Calu3 (cell line): ENCODE data around the gene ABCD3. TPM values are rescaled to one million over a fixed set of nuclear protein-coding genes. Genes with fewer than 3 reads are reported as not detected.

ENCODE experiments used
- BruUV-seq: library from RNA; stranded (reverse); fragments of 400-500 nt; replicated peaks from 2 replicates; lab custom pipeline; 2021; lab: Mats Ljungman, UMichigan
- CTCF ChIA-PET: fragments of 300-600 bp; sonication (Branson Sonifier 250); formaldehyde crosslinking; loops from one replicate; lab custom pipeline; 2022; ENCODE audit warnings: antibody characterized with exemption; lab: Charles Lee
- DNase-seq: peaks from one replicate; pipeline ENCODE4 v3.0.0; 2022
- H3K27ac Mint-ChIP-seq: one replicate; pipeline ENCODE4 v1.8.0; 2022; ENCODE audit warnings: mixed read lengths; ENCODE audit not compliant: unreplicated experiment
- H3K27me3 Mint-ChIP-seq: one replicate; pipeline ENCODE4 v1.8.0; 2022; ENCODE audit warnings: mixed read lengths; ENCODE audit not compliant: unreplicated experiment
- H3K36me3 Mint-ChIP-seq: one replicate; pipeline ENCODE4 v1.8.0; 2022; ENCODE audit warnings: mild to moderate bottlenecking, moderate library complexity, mixed read lengths; ENCODE audit not compliant: insufficient read depth, unreplicated experiment
- H3K4me1 Mint-ChIP-seq: one replicate; pipeline ENCODE4 v1.8.0; 2022; ENCODE audit warnings: mild to moderate bottlenecking, low read depth, mixed read lengths; ENCODE audit not compliant: unreplicated experiment
- H3K4me3 Mint-ChIP-seq: one replicate; pipeline ENCODE4 v1.8.0; 2022; ENCODE audit warnings: mild to moderate bottlenecking, low read depth, moderate library complexity, mixed read lengths; ENCODE audit not compliant: unreplicated experiment
- H3K9me3 Mint-ChIP-seq: one replicate; pipeline ENCODE4 v1.8.0; 2022; ENCODE audit warnings: low read depth, mixed read lengths; ENCODE audit not compliant: unreplicated experiment
- intact Hi-C: fragments of 100-400 bp; cut with micrococcal nuclease; formaldehyde crosslinking; loops from one replicate; pipeline ENCODE4 v1.10.0; 2022; ENCODE audit not compliant: unreplicated experiment
- total RNA-seq: library from RNA; stranded (reverse); gene quantifications from 2 replicates; pipeline ENCODE4 v1.2.3, GENCODE V29; 2022
- TF ChIP-seq, protein P1 (sequence below): fragments of 200-600 bp; IDR thresholded peaks from one replicate; pipeline ENCODE4 v1.8.0; 2022; ENCODE audit warnings: antibody characterized with exemption; ENCODE audit not compliant: unreplicated experiment

ABCD3 gene
- total RNA-seq, 1 experiment from 2014 or later = 59.3 TPM

GRCh38 chr1:94406446-94406845 is 11.7 kb upstream of the ABCD3 start:
- no peaks in the 10 kb centered on the region for H3K27me3 Mint-ChIP-seq
- H3K4me3 Mint-ChIP-seq = no peak overlapping the region
- no peaks in the 10 kb centered on the region for H3K36me3 Mint-ChIP-seq
- CTCF ChIA-PET = no interaction called here
- TF ChIP-seq, protein P1, sequence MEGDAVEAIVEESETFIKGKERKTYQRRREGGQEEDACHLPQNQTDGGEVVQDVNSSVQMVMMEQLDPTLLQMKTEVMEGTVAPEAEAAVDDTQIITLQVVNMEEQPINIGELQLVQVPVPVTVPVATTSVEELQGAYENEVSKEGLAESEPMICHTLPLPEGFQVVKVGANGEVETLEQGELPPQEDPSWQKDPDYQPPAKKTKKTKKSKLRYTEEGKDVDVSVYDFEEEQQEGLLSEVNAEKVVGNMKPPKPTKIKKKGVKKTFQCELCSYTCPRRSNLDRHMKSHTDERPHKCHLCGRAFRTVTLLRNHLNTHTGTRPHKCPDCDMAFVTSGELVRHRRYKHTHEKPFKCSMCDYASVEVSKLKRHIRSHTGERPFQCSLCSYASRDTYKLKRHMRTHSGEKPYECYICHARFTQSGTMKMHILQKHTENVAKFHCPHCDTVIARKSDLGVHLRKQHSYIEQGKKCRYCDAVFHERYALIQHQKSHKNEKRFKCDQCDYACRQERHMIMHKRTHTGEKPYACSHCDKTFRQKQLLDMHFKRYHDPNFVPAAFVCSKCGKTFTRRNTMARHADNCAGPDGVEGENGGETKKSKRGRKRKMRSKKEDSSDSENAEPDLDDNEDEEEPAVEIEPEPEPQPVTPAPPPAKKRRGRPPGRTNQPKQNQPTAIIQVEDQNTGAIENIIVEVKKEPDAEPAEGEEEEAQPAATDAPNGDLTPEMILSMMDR = no peak
- no peaks in the 10 kb centered on the region for H3K4me1 Mint-ChIP-seq
- no TSS peak for BruUV-seq
- DNase-seq = no peak
- no peak overlapping the region for H3K27ac Mint-ChIP-seq
- intact Hi-C loops = no loop called here
- no peaks in the 10 kb centered on the region for H3K9me3 Mint-ChIP-seq

GRCh38 chr1:94408104-94408830 is 9.9 kb upstream of the ABCD3 start:
- CTCF ChIA-PET = interaction anchor here (0.7 to 1.2 kb wide), 2 partner anchors 9 to 15 kb away, joined by 3 read pairs; no protein-coding TSS in a partner anchor
- DNase-seq = no peak
- TF ChIP-seq, protein P1 = no peak
- Mint-ChIP-seq H3K27me3 (no peaks in the 10 kb centered on the region), H3K36me3 (no peaks in the 10 kb centered on the region), H3K27ac (no peak overlapping the region), H3K4me3 (no peak overlapping the region), H3K4me1 (no peaks in the 10 kb centered on the region), H3K9me3 (no peaks in the 10 kb centered on the region)
- intact Hi-C loops = no loop called here
- BruUV-seq = no TSS peak

DNA sequence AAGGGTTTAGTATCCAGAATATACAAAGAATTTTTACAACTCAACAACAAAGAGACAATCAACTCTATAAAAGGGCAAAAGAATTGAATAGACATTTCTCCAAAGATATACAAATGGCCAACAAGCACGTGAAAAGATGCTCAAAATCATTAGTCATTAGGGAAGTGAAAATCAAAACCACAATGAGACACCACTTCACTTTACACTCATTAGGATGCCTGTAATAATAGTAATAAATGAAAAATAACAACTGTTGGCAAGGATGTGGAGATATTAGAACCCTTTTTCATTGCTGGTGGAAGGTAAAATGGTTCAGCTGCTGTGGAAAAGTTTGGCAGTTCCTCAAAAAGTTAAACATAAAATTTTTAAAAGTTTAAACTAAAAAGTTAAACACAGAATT is 7.0 kb upstream of the ABCD3 start:
- H3K4me3 Mint-ChIP-seq = no peak overlapping the region
- no peak for DNase-seq
- H3K9me3 Mint-ChIP-seq = no peaks in the 10 kb centered on the region
- no TSS peak for BruUV-seq
- intact Hi-C loops = no loop called here
- TF ChIP-seq, protein P1 = no peak
- H3K27ac Mint-ChIP-seq = no peak overlapping the region
- CTCF ChIA-PET = no interaction called here
- H3K27me3 Mint-ChIP-seq = no peaks in the 10 kb centered on the region
- no peaks in the 10 kb centered on the region for H3K36me3 Mint-ChIP-seq
- peaks cover 10% of the 10 kb centered on the region for H3K4me1 Mint-ChIP-seq

- intact Hi-C loops = no loop called here
- no peak overlapping the region for H3K4me3 Mint-ChIP-seq
- TF ChIP-seq, protein P1 = no peak
- BruUV-seq = no TSS peak
- no peak for DNase-seq
- H3K27me3 Mint-ChIP-seq = no peaks in the 10 kb centered on the region
- CTCF ChIA-PET = no interaction called here
- H3K27ac Mint-ChIP-seq = no peak overlapping the region
- H3K9me3 Mint-ChIP-seq = no peaks in the 10 kb centered on the region
- H3K36me3 Mint-ChIP-seq = no peaks in the 10 kb centered on the region
- peaks cover 10% of the 10 kb centered on the region for H3K4me1 Mint-ChIP-seq
Observed at GRCh38 chr1:94413311-94413710, 4.9 kb upstream of the ABCD3 start.
